ENCODE results near the gene CEL.

CEL gene

DNA sequence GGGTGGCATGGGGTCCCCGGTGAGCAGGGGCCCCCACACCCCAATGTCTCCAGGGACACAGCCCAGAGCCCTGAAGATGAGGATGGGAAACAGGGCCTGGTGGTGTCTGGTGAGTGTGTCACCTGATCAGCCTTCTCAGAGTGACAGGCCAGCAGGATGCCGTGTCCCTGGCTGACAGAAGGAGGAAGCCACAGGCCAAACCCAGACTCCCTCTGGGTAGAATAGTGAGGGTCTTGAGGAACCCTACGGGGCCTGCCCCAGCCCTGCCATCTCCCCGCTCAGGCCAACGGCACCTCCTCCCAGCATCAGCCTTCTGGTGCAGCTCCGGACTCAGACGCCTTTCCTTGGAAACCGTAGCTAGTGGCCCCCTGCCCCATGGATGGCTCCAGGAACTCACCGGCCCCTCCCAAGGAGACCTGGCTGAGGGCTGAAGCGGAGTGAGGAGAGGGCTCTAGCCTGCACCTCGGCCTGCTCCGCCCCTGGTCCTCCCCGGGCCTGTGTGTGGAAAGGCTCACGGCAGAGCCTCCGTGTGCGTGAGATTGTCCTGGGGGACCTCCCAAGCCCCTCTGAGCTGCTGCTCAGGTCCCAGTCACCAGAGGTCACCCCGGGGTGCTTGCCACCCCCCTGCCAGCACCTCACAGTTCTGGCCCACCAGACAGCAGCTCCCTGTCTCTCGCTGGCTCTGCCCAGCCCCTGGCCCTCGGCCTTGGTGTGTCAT, 53.3 kb downstream of the CEL start:
- DNase-seq (ENCODE audit: low read depth): peak; percentile 54
- TF ChIP-seq, protein P1, sequence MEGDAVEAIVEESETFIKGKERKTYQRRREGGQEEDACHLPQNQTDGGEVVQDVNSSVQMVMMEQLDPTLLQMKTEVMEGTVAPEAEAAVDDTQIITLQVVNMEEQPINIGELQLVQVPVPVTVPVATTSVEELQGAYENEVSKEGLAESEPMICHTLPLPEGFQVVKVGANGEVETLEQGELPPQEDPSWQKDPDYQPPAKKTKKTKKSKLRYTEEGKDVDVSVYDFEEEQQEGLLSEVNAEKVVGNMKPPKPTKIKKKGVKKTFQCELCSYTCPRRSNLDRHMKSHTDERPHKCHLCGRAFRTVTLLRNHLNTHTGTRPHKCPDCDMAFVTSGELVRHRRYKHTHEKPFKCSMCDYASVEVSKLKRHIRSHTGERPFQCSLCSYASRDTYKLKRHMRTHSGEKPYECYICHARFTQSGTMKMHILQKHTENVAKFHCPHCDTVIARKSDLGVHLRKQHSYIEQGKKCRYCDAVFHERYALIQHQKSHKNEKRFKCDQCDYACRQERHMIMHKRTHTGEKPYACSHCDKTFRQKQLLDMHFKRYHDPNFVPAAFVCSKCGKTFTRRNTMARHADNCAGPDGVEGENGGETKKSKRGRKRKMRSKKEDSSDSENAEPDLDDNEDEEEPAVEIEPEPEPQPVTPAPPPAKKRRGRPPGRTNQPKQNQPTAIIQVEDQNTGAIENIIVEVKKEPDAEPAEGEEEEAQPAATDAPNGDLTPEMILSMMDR (IDR thresholded peaks at IDR 0.05; ENCODE audit: insufficient read depth, low read depth, low read length, missing control alignments): no peak
- H3K4me3 ChIP-seq (ENCODE audit: low read depth, low read length): peak overlapping the region; percentile 59

- peak overlapping the region; percentile 59 for H3K4me3 ChIP-seq (ENCODE audit: low read depth, low read length)
- TF ChIP-seq, protein P1 (IDR thresholded peaks at IDR 0.05; ENCODE audit: insufficient read depth, low read depth, low read length, missing control alignments): no peak
- peak; percentile 94 for DNase-seq (ENCODE audit: low read depth)
These were observed 54.0 kb downstream of the CEL start for GRCh38 chr9:133115604-133116345.

DNA sequence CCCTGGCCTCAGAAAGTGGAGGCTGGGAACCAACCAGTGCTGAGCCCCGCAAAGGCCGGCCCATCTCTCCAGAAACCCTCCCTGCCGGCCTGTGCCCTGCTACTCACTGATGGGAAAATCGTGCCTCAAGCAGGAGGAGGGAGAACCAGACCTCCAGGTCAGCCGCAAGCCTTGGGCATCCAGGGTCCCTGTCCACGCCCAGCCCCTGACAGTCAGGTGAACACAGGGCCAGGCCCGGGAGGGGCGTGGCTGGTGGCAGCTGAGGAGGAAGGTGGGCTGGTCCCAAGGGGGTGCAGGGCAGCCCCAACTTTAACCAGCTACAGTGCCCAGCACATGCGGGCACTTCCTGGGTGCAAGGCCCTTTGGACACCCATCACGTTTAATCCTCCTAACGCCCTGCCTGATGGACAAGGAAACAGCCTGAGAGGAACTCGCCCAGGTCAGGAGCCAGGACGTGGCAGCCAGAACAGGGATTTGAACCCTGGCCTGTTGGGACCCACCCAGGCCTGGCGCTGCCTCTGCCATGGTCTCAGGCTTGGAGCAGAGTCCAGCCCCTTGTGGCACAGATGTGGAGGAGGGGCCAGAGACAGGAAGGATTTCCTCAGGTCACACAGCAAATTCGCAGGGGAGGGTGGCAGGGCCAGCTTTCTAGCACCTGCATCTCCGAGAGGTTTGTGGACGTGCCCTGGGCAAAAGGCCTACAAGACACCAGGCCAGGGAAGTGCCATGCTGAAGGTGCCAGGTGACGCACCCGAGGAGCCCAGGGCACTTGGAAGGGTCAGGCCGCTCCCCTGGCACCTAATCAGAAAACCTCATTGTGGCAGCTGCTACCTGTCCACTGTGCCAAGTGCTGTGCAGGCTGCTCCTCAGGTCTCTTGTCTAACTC, 54.8 kb downstream of the CEL start:
- no peak for DNase-seq (ENCODE audit: low read depth)
- TF ChIP-seq, protein P1 (IDR thresholded peaks at IDR 0.05; ENCODE audit: insufficient read depth, low read depth, low read length, missing control alignments): no peak
- H3K4me3 ChIP-seq (ENCODE audit: low read depth, low read length): peak overlapping the region; percentile 59

DNA sequence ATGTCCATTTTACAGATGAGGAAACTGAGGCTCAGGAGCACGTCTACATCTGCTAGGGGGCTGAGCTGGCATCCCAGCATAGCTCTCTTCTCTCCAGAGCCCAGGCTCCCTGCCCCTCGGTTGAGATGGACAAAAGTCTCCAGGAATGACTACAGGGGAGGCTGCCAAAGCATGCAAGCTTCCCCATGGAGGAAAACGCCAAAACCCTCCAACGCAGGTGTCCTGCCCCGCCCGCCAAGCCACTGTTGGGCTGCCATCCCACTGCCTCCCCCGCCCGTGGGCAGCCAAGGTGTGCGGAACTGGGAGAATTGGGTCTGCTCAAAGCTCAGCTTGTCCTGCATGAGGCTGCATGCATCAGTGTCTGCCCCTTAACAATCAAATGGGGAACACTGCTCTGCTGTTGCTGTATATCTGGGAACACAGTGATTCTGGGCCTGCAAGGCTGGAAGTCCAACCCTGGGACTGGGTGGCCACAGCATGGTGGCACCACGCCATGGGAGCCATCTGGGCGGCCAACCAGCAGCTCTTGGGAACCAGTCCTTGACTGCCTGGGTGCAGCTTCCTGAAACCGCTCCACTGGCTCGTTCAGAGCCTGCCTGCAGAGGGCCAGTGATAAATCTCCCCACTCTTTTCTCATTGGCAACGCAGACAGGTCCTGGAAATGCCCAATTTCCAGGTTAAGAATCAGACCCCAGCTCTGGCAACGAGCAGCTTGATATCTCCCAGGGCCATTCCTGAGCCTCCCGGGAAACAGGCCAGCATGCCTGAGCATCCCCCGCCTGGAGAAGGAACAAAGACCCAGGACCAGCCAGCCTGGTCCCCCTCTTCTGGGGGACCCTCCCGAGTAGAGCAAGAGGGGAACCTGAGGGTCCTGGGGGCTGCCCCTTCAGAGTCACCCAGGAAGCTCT, 55.7 kb downstream of the CEL start:
- H3K4me3 ChIP-seq (ENCODE audit: low read depth, low read length): no peak overlapping the region
- DNase-seq (ENCODE audit: low read depth): no peak
- TF ChIP-seq, protein P1 (IDR thresholded peaks at IDR 0.05; ENCODE audit: insufficient read depth, low read depth, low read length, missing control alignments): no peak

GRCh38 chr9:133118179-133118520, 56.4 kb downstream of the CEL start:
- DNase-seq (ENCODE audit: low read depth): no peak
- no peak overlapping the region for H3K4me3 ChIP-seq (ENCODE audit: low read depth, low read length)
- TF ChIP-seq, protein P1 (IDR thresholded peaks at IDR 0.05; ENCODE audit: insufficient read depth, low read depth, low read length, missing control alignments): no peak

DNA sequence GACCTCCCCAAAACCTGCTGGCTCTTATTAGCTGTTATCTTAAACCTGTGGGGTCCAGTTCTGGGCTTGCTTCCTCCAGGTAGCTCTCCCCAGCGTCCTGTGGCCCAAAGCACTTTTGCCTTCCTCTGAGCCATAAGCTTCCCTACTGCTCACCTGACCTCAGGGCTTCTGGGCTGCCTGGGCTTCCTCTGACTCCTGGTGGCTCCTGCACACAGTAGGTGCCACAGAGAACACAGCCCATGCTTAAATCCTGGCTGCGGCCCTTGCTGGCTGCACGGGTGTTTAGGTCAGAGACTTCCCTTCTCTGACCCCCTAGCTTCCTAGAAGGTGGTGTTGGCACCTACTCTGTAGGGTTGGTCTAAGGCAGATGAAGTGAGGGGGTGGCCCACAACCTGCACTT, 56.8 kb downstream of the CEL start:
- TF ChIP-seq, protein P1 (IDR thresholded peaks at IDR 0.05; ENCODE audit: insufficient read depth, low read depth, low read length, missing control alignments): no peak
- DNase-seq (ENCODE audit: low read depth): no peak
- no peak overlapping the region for H3K4me3 ChIP-seq (ENCODE audit: low read depth, low read length)

All from GM12865 (cell line).